NCI-H2107 (cell line): ENCODE results near the gene UNC5CL.
"Not testable (repeated sequence)": the region's sequence is repeated elsewhere in the genome, so short reads cannot be mapped to it uniquely, and the experiment has no call there.

ENCODE experiments used
- DNase-seq: peaks from one replicate; lab custom pipeline; 2025; lab: John Stamatoyannopoulos, UW

UNC5CL gene

GRCh38 chr6:41038205-41038604, 816 bp downstream of the UNC5CL start:
- no peak for DNase-seq

DNA sequence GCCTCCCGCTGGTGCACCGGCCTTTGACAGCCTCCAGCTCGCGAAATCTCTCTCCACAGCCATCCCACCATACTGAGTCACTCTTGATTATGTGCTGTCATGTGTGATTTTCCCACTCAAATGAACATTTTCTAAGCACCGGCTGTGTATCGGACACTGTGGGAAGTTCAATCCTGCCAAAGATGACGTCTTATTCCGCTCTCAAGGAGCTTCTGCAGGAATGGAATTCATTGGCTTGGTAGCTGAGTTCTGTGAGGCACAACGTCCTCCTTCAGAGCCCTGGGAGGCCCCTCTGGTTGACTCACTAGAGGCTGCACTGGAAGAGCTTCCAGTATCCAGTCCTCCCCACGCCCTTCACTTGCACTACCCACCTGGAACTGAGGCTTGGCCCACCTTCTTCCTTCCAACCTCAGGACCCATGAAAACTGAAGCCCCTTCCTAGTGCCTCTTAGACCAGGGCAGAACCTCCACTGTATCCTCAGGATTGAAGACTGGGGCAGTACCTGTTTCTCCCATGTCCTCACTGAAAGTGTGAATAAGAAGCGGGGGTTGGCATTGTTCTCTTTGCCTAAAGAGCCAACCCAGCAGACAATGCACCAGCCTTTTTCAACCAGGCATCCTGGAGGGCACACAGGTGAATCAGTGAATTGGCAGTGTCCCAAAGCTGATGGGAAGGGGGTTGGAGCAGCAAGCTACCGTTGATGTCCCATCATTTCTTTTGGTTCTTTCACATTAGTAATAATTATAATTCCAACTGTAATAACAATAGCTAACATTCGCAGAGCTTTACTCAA, 1.7 kb downstream of the UNC5CL start:
- DNase-seq = no peak

- no peak for DNase-seq
Observed at GRCh38 chr6:41036601-41037000, 2.4 kb downstream of the UNC5CL start.

DNA sequence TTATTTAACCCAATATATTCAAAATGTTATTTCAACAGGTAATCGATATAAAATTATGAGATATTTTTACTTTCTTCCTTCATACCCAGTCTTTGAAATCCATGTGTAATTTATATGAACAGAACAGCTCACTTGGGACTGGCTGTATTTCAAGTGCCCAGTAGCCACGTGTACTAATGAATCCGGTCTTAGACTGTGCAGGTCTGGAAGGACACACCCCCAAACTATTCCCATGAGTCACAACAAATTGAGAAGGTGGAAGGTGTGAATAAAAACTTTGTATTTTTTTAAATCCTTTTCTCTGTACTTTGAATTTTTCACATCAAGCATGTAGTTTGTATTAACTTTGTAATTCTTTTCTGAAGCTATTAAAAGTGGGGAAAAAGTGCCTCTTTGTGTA, 2.8 kb downstream of the UNC5CL start:
- no peak for DNase-seq

DNA sequence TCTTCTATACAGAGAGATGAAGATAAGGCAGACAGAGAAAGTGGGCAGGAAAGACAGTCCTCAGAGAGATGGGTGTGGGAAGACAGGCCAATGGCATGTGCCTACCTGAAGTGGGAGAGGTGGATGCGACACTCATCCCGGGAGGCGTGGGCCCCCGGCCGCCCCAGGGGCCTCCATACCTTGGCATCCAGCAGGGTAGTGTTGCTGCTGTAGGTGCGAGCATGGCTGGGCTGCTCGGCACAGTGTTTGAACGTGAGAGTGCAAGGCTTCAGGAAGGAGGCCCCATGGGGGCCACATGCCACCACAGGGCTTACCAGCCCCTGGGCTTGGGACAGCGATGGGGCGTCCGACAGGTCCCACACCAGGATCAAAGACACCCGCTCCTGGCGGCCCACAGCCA, 5.2 kb downstream of the UNC5CL start:
- no peak for DNase-seq

GRCh38 chr6:41032830-41033229, 6.2 kb downstream of the UNC5CL start:
- DNase-seq = no peak

GRCh38 chr6:41028561-41029412, 10.2 kb downstream of the UNC5CL start:
- DNase-seq = no peak

- DNase-seq = peak; percentile 24
Observed at GRCh38 chr6:41027799-41028560, 11.0 kb downstream of the UNC5CL start.

DNA sequence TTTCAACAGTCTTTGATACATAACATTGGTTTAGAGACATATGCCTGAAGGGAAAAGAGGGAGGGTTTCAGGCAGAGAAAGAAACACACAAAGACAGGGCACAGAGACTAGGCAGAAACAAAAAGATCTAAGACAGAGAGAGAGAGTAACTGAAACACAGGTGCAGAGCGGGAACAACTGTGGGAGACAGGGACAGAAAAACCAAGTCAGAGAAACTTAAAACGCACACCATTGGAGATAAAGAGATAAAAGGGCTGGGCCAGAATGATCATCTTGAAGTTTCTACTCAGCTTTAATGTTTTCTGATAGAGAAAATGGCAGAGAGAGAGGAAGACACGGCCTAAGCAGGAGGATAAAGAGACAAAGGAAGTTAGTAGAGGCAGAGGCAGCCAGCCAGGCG, 11.8 kb downstream of the UNC5CL start:
- DNase-seq = no peak

GRCh38 chr6:41025966-41026530, 13.0 kb downstream of the UNC5CL start:
- DNase-seq = no peak

DNA sequence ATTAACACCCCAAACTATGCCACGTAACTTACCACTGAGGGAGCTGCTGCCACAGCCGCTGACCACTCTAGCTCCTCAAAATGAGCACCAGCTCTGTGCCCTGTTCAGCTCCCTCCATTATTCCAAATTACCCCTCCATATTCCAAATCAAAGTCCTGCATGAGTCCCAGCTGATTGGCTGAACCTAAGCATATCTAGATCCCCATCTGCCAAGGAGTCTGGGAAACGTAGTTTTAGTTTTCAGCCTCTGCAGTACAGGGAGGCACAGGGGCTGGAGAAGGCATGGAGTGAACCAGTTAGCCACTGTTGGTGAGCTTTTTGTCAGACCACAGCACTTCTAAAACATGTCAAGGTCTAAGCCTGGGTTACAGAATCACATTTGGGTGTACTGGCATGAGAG, 15.9 kb downstream of the UNC5CL start:
- no peak for DNase-seq

GRCh38 chr6:41022294-41022693, 16.7 kb downstream of the UNC5CL start:
- DNase-seq = no peak

- DNase-seq = no peak
Observed at GRCh38 chr6:41021832-41022231, 17.2 kb downstream of the UNC5CL start.

- no peak for DNase-seq
Observed at GRCh38 chr6:41017663-41018062, 21.4 kb downstream of the UNC5CL start.

GRCh38 chr6:41015860-41016259, 23.2 kb downstream of the UNC5CL start:
- not testable (repeated sequence) for DNase-seq

DNA sequence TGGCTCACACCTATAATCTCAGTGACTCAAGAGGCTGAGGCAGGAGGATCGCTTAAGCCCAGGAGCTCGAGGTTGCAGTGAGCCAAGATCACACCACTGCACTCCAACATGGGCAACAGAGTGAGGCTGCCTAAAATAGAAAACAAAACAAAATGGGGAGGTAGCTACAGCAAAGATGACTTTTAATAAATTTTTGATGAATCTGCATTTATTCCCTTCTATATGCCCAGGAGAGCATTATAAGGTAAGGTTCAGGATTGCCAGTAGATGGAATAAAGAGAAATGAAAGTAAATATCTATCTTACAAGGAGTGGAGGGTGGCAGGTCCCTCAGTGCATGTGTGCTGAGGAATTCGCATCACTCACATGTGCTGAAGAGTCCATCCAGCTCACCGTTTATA, 24.2 kb downstream of the UNC5CL start:
- DNase-seq = no peak

DNA sequence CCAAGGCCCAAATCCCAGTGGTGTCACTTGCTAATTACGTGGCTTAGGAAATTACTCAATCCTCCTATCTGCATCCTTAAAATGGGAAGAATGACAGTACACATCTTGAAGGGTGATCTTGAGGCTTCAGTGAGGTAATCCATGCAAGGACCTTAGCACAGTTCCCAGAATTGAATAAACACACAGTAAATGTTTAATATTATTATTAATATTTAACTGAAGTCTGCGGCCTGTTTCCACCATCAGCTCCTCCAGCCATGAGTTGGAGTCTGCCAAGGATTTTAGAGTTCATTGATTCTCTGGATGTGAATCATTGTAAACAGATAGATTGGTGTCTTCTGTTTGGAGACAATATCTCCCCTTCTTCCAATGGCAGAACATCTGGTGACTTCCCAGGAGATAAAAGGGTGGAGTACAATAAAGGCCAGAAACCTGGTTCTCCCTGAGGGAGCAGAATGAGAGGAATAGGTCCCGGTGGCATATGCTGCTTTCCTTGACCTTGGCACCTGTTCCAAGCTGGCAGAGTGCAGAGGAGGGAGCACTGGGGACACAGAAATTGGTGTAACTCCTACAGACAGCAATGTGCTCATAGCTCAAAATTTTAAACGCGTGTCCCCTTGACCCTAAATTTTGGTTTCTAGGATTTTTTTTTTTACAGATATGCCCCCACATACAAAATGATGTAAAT, 25.4 kb downstream of the UNC5CL start:
- no peak for DNase-seq

- DNase-seq = no peak
Observed at GRCh38 chr6:41011673-41012072, 27.3 kb downstream of the UNC5CL start.

- DNase-seq = no peak
Observed at GRCh38 chr6:41009669-41010068, 29.4 kb downstream of the UNC5CL start.

- no peak for DNase-seq
Observed at GRCh38 chr6:41008011-41008410, 31.0 kb downstream of the UNC5CL start.

GRCh38 chr6:41006980-41007379, 32.0 kb downstream of the UNC5CL start:
- not testable (repeated sequence) for DNase-seq

GRCh38 chr6:41006217-41006616, 32.8 kb downstream of the UNC5CL start:
- DNase-seq = not testable (repeated sequence)
